ENCODE measurements around the gene MAP3K6. TPM values are rescaled to one million over a fixed set of nuclear protein-coding genes. Genes with fewer than 3 reads are reported as not detected.
A peak's percentile ranks its signal among the peaks of the same experiment; 100 is the strongest.

The MAP3K6 gene
- total and polyA plus RNA-seq, 2 of the 13 experiments (the other 11 are each of a cell fraction or from before 2014, with no cell fraction given): 2.7 to 3.2 TPM

DNA sequence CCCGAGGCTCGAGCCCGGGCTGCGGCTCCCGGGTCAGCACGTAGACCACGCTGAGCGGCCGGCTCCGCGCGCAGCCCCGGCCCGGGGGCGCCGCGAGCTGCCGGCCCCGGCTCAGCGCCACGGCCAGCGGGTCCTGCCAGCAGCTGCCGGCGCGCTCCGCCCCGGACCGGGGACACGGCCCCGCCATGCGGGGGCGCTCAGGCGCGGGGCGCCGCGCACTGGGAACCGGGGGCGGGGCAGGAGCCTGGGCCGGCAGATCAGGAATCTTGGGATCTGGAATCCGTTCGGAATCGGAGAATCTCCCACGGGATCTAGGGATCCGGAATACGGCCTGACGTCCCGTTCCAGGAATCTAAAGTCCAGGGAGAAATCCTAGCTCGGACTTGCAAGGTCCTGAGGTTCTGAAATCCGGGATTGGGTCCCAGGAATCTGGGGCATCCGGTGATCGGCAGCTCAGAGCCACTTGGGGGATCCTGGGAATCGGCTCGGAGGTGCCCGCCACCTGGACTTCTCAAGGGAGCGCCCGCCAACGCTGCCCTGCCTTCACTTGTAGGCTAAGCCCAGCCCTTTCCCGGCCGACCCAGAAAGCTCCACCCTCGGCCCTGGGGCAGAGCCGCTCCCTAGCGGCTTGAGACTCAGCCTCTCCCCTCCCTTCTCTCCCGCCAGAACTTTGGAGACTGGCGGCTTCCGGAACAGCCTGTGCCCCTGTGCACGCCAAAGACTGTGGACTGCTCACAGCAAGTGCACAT lies at the start of gene MAP3K6 (continued):
- TF ChIP-seq, protein P1, sequence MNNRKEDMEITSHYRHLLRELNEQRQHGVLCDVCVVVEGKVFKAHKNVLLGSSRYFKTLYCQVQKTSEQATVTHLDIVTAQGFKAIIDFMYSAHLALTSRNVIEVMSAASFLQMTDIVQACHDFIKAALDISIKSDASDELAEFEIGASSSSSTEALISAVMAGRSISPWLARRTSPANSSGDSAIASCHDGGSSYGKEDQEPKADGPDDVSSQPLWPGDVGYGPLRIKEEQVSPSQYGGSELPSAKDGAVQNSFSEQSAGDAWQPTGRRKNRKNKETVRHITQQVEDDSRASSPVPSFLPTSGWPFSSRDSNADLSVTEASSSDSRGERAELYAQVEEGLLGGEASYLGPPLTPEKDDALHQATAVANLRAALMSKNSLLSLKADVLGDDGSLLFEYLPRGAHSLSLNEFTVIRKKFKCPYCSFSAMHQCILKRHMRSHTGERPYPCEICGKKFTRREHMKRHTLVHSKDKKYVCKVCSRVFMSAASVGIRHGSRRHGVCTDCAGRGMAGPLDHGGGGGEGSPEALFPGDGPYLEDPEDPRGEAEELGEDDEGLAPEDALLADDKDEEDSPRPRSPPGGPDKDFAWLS (CRISPR knock-in tag; IDR thresholded peaks at IDR 0.05; ENCODE audit: borderline replicate concordance): no peak
- no peak for TF ChIP-seq SRSF4 (IDR thresholded peaks at IDR 0.05; ENCODE audit: low read depth, low read length, poor library complexity, severe bottlenecking)
- no peak for TF ChIP-seq PCBP2 (optimal IDR thresholded peaks at IDR 0.05; ENCODE audit: low read depth, low read length, poor library complexity, severe bottlenecking)
- TF ChIP-seq ZNF724P (CRISPR knock-in tag; IDR thresholded peaks at IDR 0.05; ENCODE audit: borderline replicate concordance): no peak
- TF ChIP-seq ZNF513 (CRISPR knock-in tag; conservative IDR thresholded peaks at IDR 0.05): no peak
- TF ChIP-seq, protein P2, sequence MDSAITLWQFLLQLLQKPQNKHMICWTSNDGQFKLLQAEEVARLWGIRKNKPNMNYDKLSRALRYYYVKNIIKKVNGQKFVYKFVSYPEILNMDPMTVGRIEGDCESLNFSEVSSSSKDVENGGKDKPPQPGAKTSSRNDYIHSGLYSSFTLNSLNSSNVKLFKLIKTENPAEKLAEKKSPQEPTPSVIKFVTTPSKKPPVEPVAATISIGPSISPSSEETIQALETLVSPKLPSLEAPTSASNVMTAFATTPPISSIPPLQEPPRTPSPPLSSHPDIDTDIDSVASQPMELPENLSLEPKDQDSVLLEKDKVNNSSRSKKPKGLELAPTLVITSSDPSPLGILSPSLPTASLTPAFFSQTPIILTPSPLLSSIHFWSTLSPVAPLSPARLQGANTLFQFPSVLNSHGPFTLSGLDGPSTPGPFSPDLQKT (CRISPR knock-in tag; IDR thresholded peaks at IDR 0.05; ENCODE audit: borderline replicate concordance): no peak
- peak in 1 of 2 experiments; percentile 41; a peak in 1 of 4 replicates for TF ChIP-seq HMGXB4 (CRISPR knock-in tag; IDR thresholded peaks at IDR 0.05; ENCODE audit: borderline replicate concordance in 1 of 2, low read depth in 1 of 2)
- TF ChIP-seq THAP9 (CRISPR knock-in tag; IDR thresholded peaks at IDR 0.05; ENCODE audit: borderline replicate concordance): no peak
- no peak for TF ChIP-seq ZNF207 (IDR thresholded peaks at IDR 0.05; ENCODE audit: borderline replicate concordance)
- TF ChIP-seq AGO1 (IDR thresholded peaks at IDR 0.05; ENCODE audit: low read depth, low read length, poor library complexity, severe bottlenecking): no peak
- TF ChIP-seq NCOA5 (CRISPR knock-in tag; IDR thresholded peaks at IDR 0.05): no peak
- TF ChIP-seq ZNF501 (CRISPR knock-in tag; IDR thresholded peaks at IDR 0.05): peak; percentile 55; the same call in 1 of the 2 replicates
- TF ChIP-seq TCF7L2 (IDR thresholded peaks at IDR 0.05; ENCODE audit: low read depth, low read length): no peak
- no peak for TF ChIP-seq RBFOX2 (IDR thresholded peaks at IDR 0.05; ENCODE audit: low read depth, low read length)
- no peak for TF ChIP-seq CCDC6 (CRISPR knock-in tag; IDR thresholded peaks at IDR 0.05)
- TF ChIP-seq ZFX (CRISPR knock-in tag; IDR thresholded peaks at IDR 0.05; ENCODE audit: low read depth): peak; percentile 25
